PC-3 (cell line): ENCODE data around the gene FAXC. TPM values are rescaled to one million over a fixed set of nuclear protein-coding genes. Genes with fewer than 3 reads are reported as not detected.

Experiments used
- ATAC-seq: fragments of 200-7000 bp; cut with Tn5 transposase; 2 replicates; pipeline ENCODE4 v1.9.1; 2020; ENCODE audit warnings: mild to moderate bottlenecking, moderate library complexity
- BruUV-seq: library from RNA; stranded (reverse); fragments of 400-500 nt; replicated peaks from 2 replicates; lab custom pipeline; 2021; lab: Mats Ljungman, UMichigan
- CTCF ChIA-PET: fragments of 300-600 bp; sonication (Branson Sonifier 250); formaldehyde crosslinking; loops from one replicate; lab custom pipeline; 2022; ENCODE audit warnings: antibody characterized with exemption; lab: Charles Lee
- POLR2A ChIA-PET: fragments of 300-600 bp; sonication (Branson Sonifier 250); formaldehyde crosslinking; loops from one replicate; lab custom pipeline; 2022; ENCODE audit warnings: antibody characterized with exemption; ENCODE audit not compliant: unreplicated experiment; lab: Charles Lee
- DNase-seq: peaks from one replicate; pipeline ENCODE4 v3.0.0-alpha.2; 2015
- H2AFZ ChIP-seq: fragments of 300-600 bp; sonication (generic); 2 replicates; pipeline ENCODE4 v1.6.0; 2016; ENCODE audit warnings: antibody characterized with exemption, low read length
- H3F3A ChIP-seq: fragments of 300-600 bp; sonication (generic); one replicate; pipeline ENCODE4 v1.6.0; 2017; ENCODE audit warnings: antibody characterized with exemption, low read length, control low read depth, mild to moderate bottlenecking; ENCODE audit not compliant: unreplicated experiment
- H3K27ac ChIP-seq: fragments of 300-600 bp; sonication (generic); 2 replicates; pipeline ENCODE4 v1.5.1; 2016; ENCODE audit warnings: mild to moderate bottlenecking, low read length
- H3K27me3 ChIP-seq: fragments of 300-600 bp; sonication (generic); 2 replicates; pipeline ENCODE4 v1.6.1; 2016; ENCODE audit warnings: low read length, mixed read lengths
- H3K36me3 ChIP-seq: fragments of 300-600 bp; sonication (generic); 2 replicates; pipeline ENCODE4 v1.6.1; 2016; ENCODE audit warnings: low read depth, mixed run types, low read length, mixed read lengths
- H3K4me1 ChIP-seq: fragments of 300-600 bp; sonication (generic); 2 replicates; pipeline ENCODE4 v1.5.1; 2016; ENCODE audit warnings: low read length; ENCODE audit not compliant: insufficient read depth
- H3K4me2 ChIP-seq: fragments of 300-600 bp; sonication (generic); 2 replicates; pipeline ENCODE4 v1.6.0; 2016; ENCODE audit warnings: low read length
- H3K4me3 ChIP-seq: fragments of 300-600 bp; sonication (generic); 2 replicates; pipeline ENCODE4 v1.5.1; 2016; ENCODE audit warnings: mild to moderate bottlenecking, low read length, mixed read lengths
- H3K79me2 ChIP-seq: fragments of 300-600 bp; sonication (generic); 2 replicates; pipeline ENCODE4 v1.6.1; 2017; ENCODE audit warnings: low read length, mixed read lengths
- H3K9ac ChIP-seq: fragments of 300-600 bp; sonication (generic); 2 replicates; pipeline ENCODE4 v1.6.0; 2016; ENCODE audit warnings: mild to moderate bottlenecking, low read length
- H3K9me2 ChIP-seq: fragments of 300-600 bp; sonication (generic); replicated peaks from 2 replicates; pipeline ENCODE4 v1.6.1; 2016; ENCODE audit warnings: mixed run types, low read length, mixed read lengths
- H3K9me3 ChIP-seq: fragments of 300-600 bp; sonication (generic); 2 replicates; pipeline ENCODE4 v1.6.1; 2016; ENCODE audit warnings: low read length, mixed read lengths
- H4K20me1 ChIP-seq: fragments of 300-600 bp; sonication (generic); 2 replicates; pipeline ENCODE4 v1.6.1; 2016; ENCODE audit warnings: low read length, mixed read lengths
- EZH2 ChIP-seq: fragments of 300-600 bp; sonication (generic); IDR thresholded peaks from one replicate; pipeline ENCODE4 v1.6.1; 2017; ENCODE audit warnings: antibody characterized with exemption, mild to moderate bottlenecking, low read length; ENCODE audit not compliant: unreplicated experiment
- EZH2phosphoT487 ChIP-seq: fragments of 300-600 bp; sonication (generic); IDR thresholded peaks from 2 replicates; pipeline ENCODE4 v1.6.1; 2018; ENCODE audit warnings: mild to moderate bottlenecking, antibody characterized with exemption, low read length, borderline replicate concordance
- intact Hi-C: fragments of 100-400 bp; cut with micrococcal nuclease; formaldehyde crosslinking; loops from 2 replicates; pipeline ENCODE4 v1.9.0; 2023
- total RNA-seq: library from RNA; depleted of rRNA; stranded (reverse); fragments of >200 nt; gene quantifications from 2 replicates; pipeline ENCODE4 v1.2.3, GENCODE V29; 2014
- TF ChIP-seq, protein P1 (sequence below): fragments of 300-600 bp; sonication (generic); conservative IDR thresholded peaks from 2 replicates; pipeline ENCODE4 v1.5.1; 2017; ENCODE audit warnings: antibody characterized with exemption, low read depth, mild to moderate bottlenecking, low read length

Gene FAXC
- total RNA-seq, 1 experiment from 2014 or later: 3.9 TPM

GRCh38 chr6:99305021-99305554 is 44.4 kb downstream of the FAXC start:
- intact Hi-C loops: no loop called here
- no peak for TF ChIP-seq EZH2phosphoT487
- TF ChIP-seq EZH2: no peak
- TF ChIP-seq, protein P1, sequence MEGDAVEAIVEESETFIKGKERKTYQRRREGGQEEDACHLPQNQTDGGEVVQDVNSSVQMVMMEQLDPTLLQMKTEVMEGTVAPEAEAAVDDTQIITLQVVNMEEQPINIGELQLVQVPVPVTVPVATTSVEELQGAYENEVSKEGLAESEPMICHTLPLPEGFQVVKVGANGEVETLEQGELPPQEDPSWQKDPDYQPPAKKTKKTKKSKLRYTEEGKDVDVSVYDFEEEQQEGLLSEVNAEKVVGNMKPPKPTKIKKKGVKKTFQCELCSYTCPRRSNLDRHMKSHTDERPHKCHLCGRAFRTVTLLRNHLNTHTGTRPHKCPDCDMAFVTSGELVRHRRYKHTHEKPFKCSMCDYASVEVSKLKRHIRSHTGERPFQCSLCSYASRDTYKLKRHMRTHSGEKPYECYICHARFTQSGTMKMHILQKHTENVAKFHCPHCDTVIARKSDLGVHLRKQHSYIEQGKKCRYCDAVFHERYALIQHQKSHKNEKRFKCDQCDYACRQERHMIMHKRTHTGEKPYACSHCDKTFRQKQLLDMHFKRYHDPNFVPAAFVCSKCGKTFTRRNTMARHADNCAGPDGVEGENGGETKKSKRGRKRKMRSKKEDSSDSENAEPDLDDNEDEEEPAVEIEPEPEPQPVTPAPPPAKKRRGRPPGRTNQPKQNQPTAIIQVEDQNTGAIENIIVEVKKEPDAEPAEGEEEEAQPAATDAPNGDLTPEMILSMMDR: no peak
- Histone ChIP-seq H3K27ac (no peak overlapping the region), H2AFZ (no peak overlapping the region), H3K4me3 (no peak overlapping the region), H3K79me2 (no peaks in the 10 kb centered on the region), H3K9me2 (no peaks in the 10 kb centered on the region), H3K4me2 (no peak overlapping the region), H3K36me3 (no peaks in the 10 kb centered on the region), H4K20me1 (no peaks in the 10 kb centered on the region), H3K27me3 (no peaks in the 10 kb centered on the region), H3K9me3 (no peaks in the 10 kb centered on the region), H3K4me1 (no peaks in the 10 kb centered on the region), H3F3A (no peaks in the 10 kb centered on the region), H3K9ac (no peak overlapping the region)
- no TSS peak for BruUV-seq
- ATAC-seq: no peak
- CTCF ChIA-PET: no interaction called here
- DNase-seq: no peak
- POLR2A ChIA-PET: interaction anchor here (0.5 kb wide), 1 partner anchor 53 kb away, joined by 7 read pairs; no protein-coding TSS in a partner anchor

DNA sequence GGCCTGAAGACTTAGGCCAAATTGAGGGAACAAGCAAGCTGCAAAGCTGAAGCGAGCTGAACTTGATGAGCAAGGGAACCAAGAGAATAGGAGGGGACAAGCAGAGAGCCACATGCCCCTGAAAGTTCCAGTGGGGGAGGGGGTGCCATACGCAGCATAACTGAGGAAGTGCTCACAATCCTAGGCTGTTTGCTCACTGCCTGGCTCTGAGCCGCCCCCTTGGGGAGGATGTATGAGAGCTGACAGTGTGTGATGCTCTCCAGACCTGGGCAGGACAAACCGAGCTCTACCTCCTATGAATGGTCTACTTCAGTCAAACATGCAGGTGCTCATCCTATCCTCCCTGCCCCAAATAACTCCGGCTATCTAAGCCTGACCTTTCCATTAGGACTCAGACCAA is 52.1 kb downstream of the FAXC start:
- intact Hi-C loops: no loop called here
- ATAC-seq: no peak
- H3K4me3 ChIP-seq: no peak overlapping the region
- no peaks in the 10 kb centered on the region for H4K20me1 ChIP-seq
- no peak overlapping the region for H3K9ac ChIP-seq
- no TSS peak for BruUV-seq
- no peak overlapping the region for H2AFZ ChIP-seq
- H3K9me3 ChIP-seq: no peaks in the 10 kb centered on the region
- no peaks in the 10 kb centered on the region for H3K27me3 ChIP-seq
- no peaks in the 10 kb centered on the region for H3K9me2 ChIP-seq
- ChIA-PET CTCF (no interaction called here), POLR2A (no interaction called here)
- no peak for DNase-seq
- H3F3A ChIP-seq: no peaks in the 10 kb centered on the region
- H3K4me1 ChIP-seq: no peaks in the 10 kb centered on the region
- no peak overlapping the region for H3K27ac ChIP-seq
- H3K36me3 ChIP-seq: no peaks in the 10 kb centered on the region
- no peaks in the 10 kb centered on the region for H3K79me2 ChIP-seq
- H3K4me2 ChIP-seq: no peak overlapping the region
- TF ChIP-seq, protein P1: no peak
- no peak for TF ChIP-seq EZH2
- TF ChIP-seq EZH2phosphoT487: no peak

DNA sequence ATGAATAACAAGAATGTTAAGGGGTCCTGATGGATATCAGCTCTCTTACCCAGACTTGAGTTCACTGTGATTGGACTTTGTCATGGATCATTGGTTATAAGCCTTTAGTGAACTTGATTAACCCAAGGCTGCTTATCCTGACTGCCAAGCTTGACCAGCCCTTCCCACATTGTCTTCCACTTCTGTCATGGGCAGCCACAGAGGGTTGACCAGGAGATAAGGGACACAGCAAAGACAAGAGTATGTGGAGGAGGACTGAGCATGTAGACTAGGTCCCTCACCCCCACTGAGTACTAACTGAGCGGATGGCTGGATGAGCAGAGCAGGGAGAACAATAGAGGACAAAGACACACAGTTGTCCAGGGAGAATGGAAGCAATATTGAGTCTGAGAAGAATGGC is 52.5 kb downstream of the FAXC start:
- no peaks in the 10 kb centered on the region for H3K4me1 ChIP-seq
- POLR2A ChIA-PET: no interaction called here
- H3K79me2 ChIP-seq: no peaks in the 10 kb centered on the region
- H3K9ac ChIP-seq: no peak overlapping the region
- no peak overlapping the region for H3K27ac ChIP-seq
- H3K4me3 ChIP-seq: no peak overlapping the region
- no TSS peak for BruUV-seq
- intact Hi-C loops: no loop called here
- H3K27me3 ChIP-seq: no peaks in the 10 kb centered on the region
- H4K20me1 ChIP-seq: no peaks in the 10 kb centered on the region
- CTCF ChIA-PET: no interaction called here
- no peak overlapping the region for H3K4me2 ChIP-seq
- H3F3A ChIP-seq: no peaks in the 10 kb centered on the region
- ATAC-seq (no peak), DNase-seq (no peak)
- H3K9me3 ChIP-seq: no peaks in the 10 kb centered on the region
- H3K36me3 ChIP-seq: no peaks in the 10 kb centered on the region
- no peak for TF ChIP-seq EZH2
- TF ChIP-seq EZH2phosphoT487: no peak
- TF ChIP-seq, protein P1: no peak
- H3K9me2 ChIP-seq: no peaks in the 10 kb centered on the region
- H2AFZ ChIP-seq: no peak overlapping the region
